Liver (tissue), 9 donors: Measurements from ENCODE around the gene EXOSC2. TPM values are rescaled to one million over a fixed set of nuclear protein-coding genes. Genes with fewer than 3 reads are reported as not detected.

Experiments used
- DNase-seq: peaks from one replicate; pipeline ENCODE4 v3.0.0-alpha.2; 2017; ENCODE audit warnings: low spot score
- H3K27ac ChIP-seq, 2 donors: one replicate each; pipeline ENCODE4 v1.7.0; 2013; ENCODE audit warnings: inconsistent platforms in 2 of 2, low read length in 2 of 2, control low read depth in 1 of 2, low read depth in 1 of 2, mild to moderate bottlenecking in 1 of 2
- H3K27me3 ChIP-seq, 4 donors: one replicate each; pipeline versions ENCODE4 v1.6.1 to v1.7.0; 2013; ENCODE audit warnings: low read length in 3 of 4, inconsistent platforms in 1 of 4, mild to moderate bottlenecking in 1 of 4, moderate library complexity in 1 of 4; ENCODE audit not compliant: control insufficient read depth in 4 of 4, insufficient read depth in 4 of 4
- H3K36me3 ChIP-seq, 4 donors: one replicate each; pipeline versions ENCODE4 v1.6.1 to v1.7.0; 2013; ENCODE audit warnings: low read length in 3 of 4, mild to moderate bottlenecking in 3 of 4, low read depth in 1 of 4, moderate library complexity in 1 of 4; ENCODE audit not compliant: control insufficient read depth in 4 of 4, insufficient read depth in 3 of 4
- H3K4me1 ChIP-seq, 4 donors: one replicate each; pipeline versions ENCODE4 v1.6.1 to v1.7.0; 2013; ENCODE audit warnings: low read length in 3 of 4, mild to moderate bottlenecking in 3 of 4, moderate library complexity in 1 of 4; ENCODE audit not compliant: control insufficient read depth in 4 of 4, insufficient read depth in 4 of 4
- H3K4me3 ChIP-seq, 3 donors: one replicate each; pipeline versions ENCODE4 v1.6.1 to v1.7.0; 2013; ENCODE audit warnings: low read length in 3 of 3, control low read depth in 1 of 3, low read depth in 1 of 3, mild to moderate bottlenecking in 1 of 3
- H3K9ac ChIP-seq, 2 donors: one replicate each; pipeline ENCODE4 v1.7.0; 2013; ENCODE audit warnings: low read length in 2 of 2, mild to moderate bottlenecking in 2 of 2, moderate library complexity in 2 of 2, control low read depth in 1 of 2, low read depth in 1 of 2
- H3K9me3 ChIP-seq, 4 donors: one replicate each; pipeline versions ENCODE4 v1.6.1 to v1.7.0; 2013; ENCODE audit warnings: low read length in 3 of 4; ENCODE audit not compliant: control insufficient read depth in 4 of 4
- CTCF ChIP-seq: fragments of 150-350 bp; IDR thresholded peaks from 2 replicates; pipeline ENCODE4 v1.5.1; 2017; ENCODE audit warnings: improper control_type of control experiment, low read depth, low read length; ENCODE audit not compliant: missing input control
- EGR1 ChIP-seq, 2 donors: IDR thresholded peaks; 2 replicates each; pipeline ENCODE4 v1.6.1; 2016 to 2018; ENCODE audit warnings: antibody characterized with exemption in 2 of 2, low read depth in 2 of 2
- FOXA1 ChIP-seq: IDR thresholded peaks from 2 replicates; pipeline ENCODE4 v1.6.1; 2016; ENCODE audit warnings: antibody characterized with exemption
- FOXA2 ChIP-seq: IDR thresholded peaks from 2 replicates; pipeline ENCODE4 v1.6.1; 2016; ENCODE audit warnings: antibody characterized with exemption
- GABPA ChIP-seq, 2 donors: IDR thresholded peaks in 1 of 2; conservative IDR thresholded peaks in 1 of 2; 2 replicates each; pipeline ENCODE4 v1.6.1; 2016; ENCODE audit warnings: antibody characterized with exemption in 2 of 2, mild to moderate bottlenecking in 1 of 2, moderate library complexity in 1 of 2
- HNF4A ChIP-seq, 2 donors: conservative IDR thresholded peaks; 2 replicates each; pipeline ENCODE4 v1.6.1; 2016; ENCODE audit warnings: antibody characterized with exemption in 2 of 2, mild to moderate bottlenecking in 2 of 2
- HNF4G ChIP-seq: IDR thresholded peaks from 2 replicates; pipeline ENCODE4 v1.6.1; 2016; ENCODE audit warnings: antibody characterized with exemption
- MAX ChIP-seq: IDR thresholded peaks from 2 replicates; pipeline ENCODE4 v1.6.1; 2016; ENCODE audit warnings: antibody characterized with exemption
- NR2F2 ChIP-seq: IDR thresholded peaks from 2 replicates; pipeline ENCODE4 v1.6.1; 2016; ENCODE audit warnings: antibody characterized with exemption
- RAD21 ChIP-seq, 2 donors: IDR thresholded peaks; 2 replicates each; pipeline ENCODE4 v1.6.1; 2016; ENCODE audit warnings: antibody characterized with exemption in 2 of 2, mild to moderate bottlenecking in 2 of 2
- REST ChIP-seq: IDR thresholded peaks from 2 replicates; pipeline ENCODE4 v1.6.1; 2016; ENCODE audit warnings: antibody characterized with exemption, mild to moderate bottlenecking
- RXRA ChIP-seq, 2 donors: IDR thresholded peaks; 2 replicates each; pipeline ENCODE4 v1.6.1; 2017 to 2018; ENCODE audit warnings: antibody characterized with exemption in 2 of 2, mild to moderate bottlenecking in 1 of 2
- SP1 ChIP-seq: IDR thresholded peaks from 2 replicates; pipeline ENCODE4 v1.6.1; 2018; ENCODE audit warnings: antibody characterized with exemption, mild to moderate bottlenecking
- TAF1 ChIP-seq: conservative IDR thresholded peaks from 2 replicates; pipeline ENCODE4 v1.6.1; 2016; ENCODE audit warnings: antibody characterized with exemption, mild to moderate bottlenecking
- YY1 ChIP-seq: IDR thresholded peaks from 2 replicates; pipeline ENCODE4 v1.6.1; 2016; ENCODE audit warnings: antibody characterized with exemption, mild to moderate bottlenecking
- ZBTB33 ChIP-seq: IDR thresholded peaks from 2 replicates; pipeline ENCODE4 v1.6.1; 2016; ENCODE audit warnings: antibody characterized with exemption
- WGBS: extraction: QIAGEN DNeasy Blood & Tissue Kit; methylation state at CpG from one replicate; pipeline ENCODE4 v1.1.7; 2013; 5-methylcytosine and 5-hydroxymethylcytosine counted together
- polyA plus RNA-seq, 2 donors: library from polyadenylated mRNA; stranded (reverse) in 1 of 2; unstranded in 1 of 2; fragments of 200-250 nt in 1 of 2; fragments of >200 nt in 1 of 2; fragmentation: Nextera tagmentation in 1 of 2; extraction: Ambion mirVana in 1 of 2; gene quantifications; one replicate each; pipeline versions ENCODE4 v1.2.1 to v1.2.3, GENCODE V29; 2013 to 2015
- total RNA-seq, 2 donors: library from RNA; depleted of rRNA; stranded (reverse); fragments of >200 nt; gene quantifications; one replicate each; pipeline ENCODE4 v1.2.3, GENCODE V29; 2014
- TF ChIP-seq, protein P1 (sequence below): IDR thresholded peaks from 2 replicates; pipeline ENCODE4 v1.6.1; 2016; ENCODE audit warnings: antibody characterized with exemption
- donor health status: healthy.
- donor health status: healthy.
- donor health status: healthy.
- donor health status: healthy.
- donor health status: healthy.

The EXOSC2 gene
- total and polyA plus RNA-seq, 4 donors, result 7.6 to 21.2 (median 13.1) TPM

DNA sequence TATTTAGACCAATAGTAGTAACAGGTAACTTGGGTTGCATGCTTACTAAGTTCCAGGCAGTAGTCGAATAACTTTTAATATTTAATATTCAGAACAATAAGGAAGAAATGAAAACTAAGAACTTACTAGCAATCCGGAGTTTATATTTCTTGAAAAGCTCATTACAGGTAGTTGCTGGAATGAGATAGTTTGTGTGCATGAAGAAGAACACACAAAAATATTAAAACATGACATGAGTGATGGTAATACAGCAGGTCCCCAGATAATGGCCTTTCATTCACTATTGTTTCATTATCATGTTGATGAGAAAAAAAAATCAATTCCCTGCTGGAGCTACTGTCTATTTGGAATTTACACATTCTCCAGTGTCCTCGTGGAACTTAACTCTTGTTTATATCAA, 44.7 kb downstream of the EXOSC2 start (continued):
- no peak for TF ChIP-seq GABPA (IDR thresholded peaks at IDR 0.05 in 1 of 2, conservative IDR thresholded peaks at IDR 0.05 in 1 of 2)
- TF ChIP-seq HNF4A (conservative IDR thresholded peaks at IDR 0.05), result no peak
- TF ChIP-seq HNF4G, result no peak

- 96% methylated on average over 4 of the region's 4 CpGs for WGBS
- no peak overlapping the region for H3K4me3 ChIP-seq
- H3K36me3 ChIP-seq, result no peaks in the 10 kb centered on the region
- peaks cover 0 to 10% (median 2%) of the 10 kb centered on the region in 4 donors for H3K4me1 ChIP-seq
- no peaks in the 10 kb centered on the region for H3K27me3 ChIP-seq
- no peak overlapping the region for H3K27ac ChIP-seq
- no peak overlapping the region for H3K9ac ChIP-seq
- TF ChIP-seq ZBTB33, result no peak
- no peak for TF ChIP-seq EGR1 (IDR thresholded peaks at IDR 0.05; ENCODE audit: low read depth in 2 of 2)
- no peak for TF ChIP-seq MAX
- no peak for TF ChIP-seq HNF4G
- no peak for TF ChIP-seq FOXA2
- no peak for TF ChIP-seq RXRA (IDR thresholded peaks at IDR 0.05)
- no peak for TF ChIP-seq SP1
- TF ChIP-seq CTCF, result no peak
- no peak for TF ChIP-seq REST
- no peak for TF ChIP-seq HNF4A (conservative IDR thresholded peaks at IDR 0.05)
- TF ChIP-seq TAF1, result no peak
- no peak for TF ChIP-seq FOXA1
- no peak for TF ChIP-seq NR2F2
- no peak for TF ChIP-seq YY1
- TF ChIP-seq, protein P1, sequence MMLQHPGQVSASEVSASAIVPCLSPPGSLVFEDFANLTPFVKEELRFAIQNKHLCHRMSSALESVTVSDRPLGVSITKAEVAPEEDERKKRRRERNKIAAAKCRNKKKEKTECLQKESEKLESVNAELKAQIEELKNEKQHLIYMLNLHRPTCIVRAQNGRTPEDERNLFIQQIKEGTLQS, result no peak
- TF ChIP-seq RAD21 (IDR thresholded peaks at IDR 0.05), result no peak
- no peak for TF ChIP-seq GABPA (IDR thresholded peaks at IDR 0.05 in 1 of 2, conservative IDR thresholded peaks at IDR 0.05 in 1 of 2)
- H3K9me3 ChIP-seq, result no peaks in the 10 kb centered on the region
- no peak for DNase-seq
Observed at GRCh38 chr9:130739081-130739480, 45.5 kb downstream of the EXOSC2 start.
